H9 (cell line): ENCODE measurements around the gene SLC25A42. TPM values are rescaled to one million over a fixed set of nuclear protein-coding genes. Genes with fewer than 3 reads are reported as not detected.
A peak's percentile ranks its signal among the peaks of the same experiment; 100 is the strongest.

Experiments used
- DNase-seq: peaks from one replicate; pipeline ENCODE4 v3.0.0-alpha.2; 2017
- H2AFZ ChIP-seq: one replicate; pipeline ENCODE4 v1.6.1; 2013; ENCODE audit warnings: mild to moderate bottlenecking, low read length, control low read depth, moderate library complexity
- H2AK5ac ChIP-seq: 2 replicates; pipeline ENCODE4 v1.6.1; 2013; ENCODE audit warnings: low read length, control low read depth, mixed read lengths; ENCODE audit not compliant: insufficient read length
- H2BK120ac ChIP-seq: one replicate; pipeline ENCODE4 v1.6.1; 2013; ENCODE audit warnings: low read depth, mild to moderate bottlenecking, low read length, control low read depth, inconsistent platforms; ENCODE audit not compliant: poor library complexity, severe bottlenecking
- H2BK12ac ChIP-seq: 2 replicates; pipeline ENCODE4 v1.6.1; 2013; ENCODE audit warnings: low read length, control low read depth, mixed read lengths, low read depth; ENCODE audit not compliant: insufficient read length
- H2BK15ac ChIP-seq: 2 replicates; pipeline ENCODE4 v1.6.1; 2013; ENCODE audit warnings: low read depth, low read length, control low read depth
- H2BK20ac ChIP-seq: one replicate; pipeline ENCODE4 v1.6.1; 2013; ENCODE audit warnings: low read depth, mild to moderate bottlenecking, low read length, control low read depth, inconsistent platforms; ENCODE audit not compliant: poor library complexity, severe bottlenecking
- H2BK5ac ChIP-seq: 2 replicates; pipeline ENCODE4 v1.6.1; 2013; ENCODE audit warnings: low read length, control low read depth, mixed read lengths; ENCODE audit not compliant: insufficient read length
- H3K14ac ChIP-seq: 2 replicates; pipeline ENCODE4 v1.6.1; 2013; ENCODE audit warnings: low read length, control low read depth; ENCODE audit not compliant: insufficient read depth
- H3K18ac ChIP-seq: 2 replicates; pipeline ENCODE4 v1.6.1; 2013; ENCODE audit warnings: low read depth, mild to moderate bottlenecking, mixed read lengths, low read length, control low read depth; ENCODE audit not compliant: insufficient read length
- H3K23ac ChIP-seq: 2 replicates; pipeline ENCODE4 v1.6.1; 2013; ENCODE audit warnings: low read length, control low read depth, mixed read lengths, low read depth; ENCODE audit not compliant: insufficient read length
- H3K23me2 ChIP-seq: 2 replicates; pipeline ENCODE4 v1.6.1; 2013; ENCODE audit warnings: low read depth, mild to moderate bottlenecking, mixed read lengths, low read length, control low read depth; ENCODE audit not compliant: insufficient read length, poor library complexity, severe bottlenecking
- H3K27ac ChIP-seq: 2 replicates; pipeline ENCODE4 v1.5.1; 2013; ENCODE audit warnings: low read length, control low read depth, mixed read lengths, low read depth; ENCODE audit not compliant: insufficient read length
- H3K27me3 ChIP-seq: 2 replicates; pipeline ENCODE4 v1.6.1; 2013; ENCODE audit warnings: low read length, control low read depth, inconsistent platforms; ENCODE audit not compliant: insufficient read depth
- H3K4ac ChIP-seq: 2 replicates; pipeline ENCODE4 v1.6.1; 2013; ENCODE audit warnings: low read depth, mild to moderate bottlenecking, control low read depth, inconsistent platforms, low read length, moderate library complexity
- H3K4me1 ChIP-seq: 2 replicates; pipeline ENCODE4 v1.6.1; 2013; ENCODE audit warnings: low read length, control low read depth, inconsistent platforms; ENCODE audit not compliant: insufficient read depth
- H3K4me2 ChIP-seq: 2 replicates; pipeline ENCODE4 v1.6.1; 2013; ENCODE audit warnings: low read length, control low read depth, mixed read lengths; ENCODE audit not compliant: insufficient read length, insufficient read depth
- H3K56ac ChIP-seq: 2 replicates; pipeline ENCODE4 v1.6.1; 2013; ENCODE audit warnings: low read depth, mild to moderate bottlenecking, mixed read lengths, low read length, control low read depth; ENCODE audit not compliant: insufficient read length
- H3K79me1 ChIP-seq: 2 replicates; pipeline ENCODE4 v1.6.1; 2013; ENCODE audit warnings: low read depth, mild to moderate bottlenecking, moderate library complexity, low read length, control low read depth, inconsistent platforms; ENCODE audit not compliant: insufficient read depth, poor library complexity, severe bottlenecking
- H3K79me2 ChIP-seq: 2 replicates; pipeline ENCODE4 v1.6.1; 2013; ENCODE audit warnings: low read length, control low read depth, inconsistent platforms; ENCODE audit not compliant: insufficient read depth
- H3K9ac ChIP-seq: 2 replicates; pipeline ENCODE4 v1.6.1; 2013; ENCODE audit warnings: low read length, control low read depth, mixed read lengths; ENCODE audit not compliant: insufficient read length; ENCODE audit errors: extremely low read depth
- H3K9me3 ChIP-seq: one replicate; pipeline ENCODE4 v1.6.1; 2013; ENCODE audit warnings: low read depth, low read length, inconsistent platforms; ENCODE audit not compliant: control insufficient read depth
- H3T11ph ChIP-seq: one replicate; pipeline ENCODE4 v1.6.1; 2013; ENCODE audit warnings: mild to moderate bottlenecking, low read length, control low read depth, inconsistent platforms
- H4K20me1 ChIP-seq: one replicate; pipeline ENCODE4 v1.6.1; 2013; ENCODE audit not compliant: control insufficient read depth, insufficient read length, insufficient read depth
- H4K5ac ChIP-seq: 2 replicates; pipeline ENCODE4 v1.6.1; 2013; ENCODE audit warnings: low read depth, mild to moderate bottlenecking, mixed read lengths, low read length, control low read depth; ENCODE audit not compliant: insufficient read length
- H4K8ac ChIP-seq: replicated peaks from 2 replicates; pipeline ENCODE4 v1.6.1; 2013; ENCODE audit warnings: low read length, control low read depth, mixed read lengths, low read depth; ENCODE audit not compliant: insufficient read length
- H4K91ac ChIP-seq: 2 replicates; pipeline ENCODE4 v1.6.1; 2013; ENCODE audit warnings: low read depth, mild to moderate bottlenecking, moderate library complexity, mixed read lengths, low read length, control low read depth; ENCODE audit not compliant: insufficient read length
- H3K27ac Mint-ChIP-seq, 3 experiments: 2 replicates in 2 of 3; 3 replicates in 1 of 3; pipeline ENCODE4 v1.8.0; 2020 to 2021; ENCODE audit warnings: mixed read lengths in 3 of 3, mild to moderate bottlenecking in 1 of 3, moderate library complexity in 1 of 3
- H3K27me3 Mint-ChIP-seq: 2 replicates; pipeline ENCODE4 v1.8.0; 2021; ENCODE audit warnings: low read depth, mild to moderate bottlenecking, moderate library complexity, mixed read lengths
- H3K36me3 Mint-ChIP-seq, 3 experiments: 2 replicates in 2 of 3; 3 replicates in 1 of 3; pipeline ENCODE4 v1.8.0; 2020 to 2021; ENCODE audit warnings: low read depth in 3 of 3, mixed read lengths in 3 of 3; ENCODE audit not compliant: insufficient read depth in 1 of 3
- H3K4me1 Mint-ChIP-seq, 2 experiments: 2 replicates each; pipeline ENCODE4 v1.8.0; 2020; ENCODE audit warnings: mixed read lengths in 2 of 2
- H3K4me3 Mint-ChIP-seq, 2 experiments: 2 replicates in 1 of 2; 3 replicates in 1 of 2; pipeline ENCODE4 v1.8.0; 2020 to 2021; ENCODE audit warnings: mild to moderate bottlenecking in 2 of 2, mixed read lengths in 2 of 2, moderate library complexity in 1 of 2
- H3K9me3 Mint-ChIP-seq, 2 experiments: 2 replicates in 1 of 2; 3 replicates in 1 of 2; pipeline ENCODE4 v1.8.0; 2020; ENCODE audit warnings: mild to moderate bottlenecking in 2 of 2, mixed read lengths in 2 of 2, moderate library complexity in 1 of 2
- WGBS: extraction: QIAGEN DNeasy Blood & Tissue Kit; methylation state at CpG from one replicate; pipeline ENCODE4 v1.1.7; 2013; ENCODE audit warnings: missing lambda C conversion rate, low lambda C conversion rate, mixed read lengths; ENCODE audit not compliant: insufficient read length; ENCODE audit errors: extremely low coverage; 5-methylcytosine and 5-hydroxymethylcytosine counted together
- total RNA-seq: library from RNA; stranded (reverse); gene quantifications from 2 replicates; pipeline ENCODE4 v1.2.1, GENCODE V29; 2021
- TF ChIP-seq, protein P1 (sequence below): fragments of 200-600 bp; sonication (generic); conservative IDR thresholded peaks from 3 replicates; pipeline ENCODE4 v1.8.0; 2021; ENCODE audit warnings: antibody characterized with exemption, mild to moderate bottlenecking

Gene SLC25A42
- total RNA-seq, 1 experiment from 2014 or later = 3.6 TPM

DNA sequence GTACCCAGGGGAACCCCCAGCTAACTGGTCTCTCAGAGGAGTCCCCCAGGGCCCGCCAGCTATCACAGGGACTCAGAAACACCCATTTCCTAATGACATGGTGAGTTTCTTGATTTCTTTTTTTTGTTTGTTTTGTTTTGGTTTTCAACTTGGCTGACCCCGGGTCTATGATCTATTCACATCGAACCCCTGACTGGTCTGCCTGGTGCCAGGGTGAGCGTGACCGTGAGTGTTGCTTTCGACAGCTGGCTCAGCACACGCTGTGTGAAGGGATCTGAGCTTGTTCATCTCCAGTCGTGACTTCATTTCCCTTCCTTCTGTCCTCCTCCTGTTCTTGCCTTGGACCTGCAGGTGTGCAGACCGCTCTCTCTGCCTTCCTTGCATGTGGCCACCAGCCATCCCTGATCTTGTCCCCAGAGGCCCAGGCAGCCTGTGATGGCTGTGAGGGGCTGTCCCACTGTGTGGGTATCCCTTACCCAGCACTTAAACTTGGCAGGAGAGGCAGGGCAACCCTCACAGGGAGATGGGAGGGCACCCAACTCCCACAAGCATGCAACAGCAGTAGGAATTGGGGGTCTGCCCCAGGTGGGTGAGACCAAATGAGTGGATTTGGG is 48.3 kb downstream of the SLC25A42 start:
- H2AFZ ChIP-seq = no peak overlapping the region
- H3K56ac ChIP-seq = no peak overlapping the region
- no peak for DNase-seq
- H3K23me2 ChIP-seq = no peaks in the 10 kb centered on the region
- H3K27me3 ChIP-seq = no peaks in the 10 kb centered on the region
- H3K14ac ChIP-seq = no peak overlapping the region
- no peak overlapping the region for H2BK12ac ChIP-seq
- H4K20me1 ChIP-seq = no peaks in the 10 kb centered on the region
- H3K4me1 ChIP-seq = no peaks in the 10 kb centered on the region
- peaks cover 0 to 7% (median 5%) of the 10 kb centered on the region in 3 experiments; a peak in 4 of 7 replicates for H3K36me3 Mint-ChIP-seq
- H3K79me2 ChIP-seq = no peaks in the 10 kb centered on the region
- no peak overlapping the region for H3K9ac ChIP-seq
- H2BK20ac ChIP-seq = no peak overlapping the region
- no peak overlapping the region for H3K27ac ChIP-seq
- H3T11ph ChIP-seq = no peak overlapping the region
- H2BK15ac ChIP-seq = no peak overlapping the region
- peaks cover 46% of the 10 kb centered on the region for H3K27me3 Mint-ChIP-seq
- H4K5ac ChIP-seq = no peak overlapping the region
- TF ChIP-seq, protein P1, sequence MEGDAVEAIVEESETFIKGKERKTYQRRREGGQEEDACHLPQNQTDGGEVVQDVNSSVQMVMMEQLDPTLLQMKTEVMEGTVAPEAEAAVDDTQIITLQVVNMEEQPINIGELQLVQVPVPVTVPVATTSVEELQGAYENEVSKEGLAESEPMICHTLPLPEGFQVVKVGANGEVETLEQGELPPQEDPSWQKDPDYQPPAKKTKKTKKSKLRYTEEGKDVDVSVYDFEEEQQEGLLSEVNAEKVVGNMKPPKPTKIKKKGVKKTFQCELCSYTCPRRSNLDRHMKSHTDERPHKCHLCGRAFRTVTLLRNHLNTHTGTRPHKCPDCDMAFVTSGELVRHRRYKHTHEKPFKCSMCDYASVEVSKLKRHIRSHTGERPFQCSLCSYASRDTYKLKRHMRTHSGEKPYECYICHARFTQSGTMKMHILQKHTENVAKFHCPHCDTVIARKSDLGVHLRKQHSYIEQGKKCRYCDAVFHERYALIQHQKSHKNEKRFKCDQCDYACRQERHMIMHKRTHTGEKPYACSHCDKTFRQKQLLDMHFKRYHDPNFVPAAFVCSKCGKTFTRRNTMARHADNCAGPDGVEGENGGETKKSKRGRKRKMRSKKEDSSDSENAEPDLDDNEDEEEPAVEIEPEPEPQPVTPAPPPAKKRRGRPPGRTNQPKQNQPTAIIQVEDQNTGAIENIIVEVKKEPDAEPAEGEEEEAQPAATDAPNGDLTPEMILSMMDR = no peak
- peaks cover 15 to 28% of the 10 kb centered on the region in 2 experiments for H3K4me1 Mint-ChIP-seq
- no peak overlapping the region for H3K4ac ChIP-seq
- H4K8ac ChIP-seq = no peak overlapping the region
- H3K4me3 Mint-ChIP-seq = no peak overlapping the region; a peak in 1 of 5 replicates
- no CpG with 5 or more reads among the region's 9 CpGs for WGBS
- H3K23ac ChIP-seq = no peak overlapping the region
- no peaks in the 10 kb centered on the region for H3K9me3 Mint-ChIP-seq
- H3K9me3 ChIP-seq = no peaks in the 10 kb centered on the region
- H2AK5ac ChIP-seq = no peak overlapping the region
- no peak overlapping the region for H3K4me2 ChIP-seq
- H3K27ac Mint-ChIP-seq = peak overlapping the region in 1 of 3 experiments; percentile 41; a peak in 2 of 7 replicates
- no peak overlapping the region for H2BK5ac ChIP-seq
- H3K79me1 ChIP-seq = no peaks in the 10 kb centered on the region
- no peak overlapping the region for H4K91ac ChIP-seq
- H2BK120ac ChIP-seq = no peak overlapping the region
- H3K18ac ChIP-seq = no peak overlapping the region
